Activated CD4-positive, alpha-beta T cell treated with anti-CD3 and anti-CD28 coated beads for 1 hour (primary cell): Measurements from ENCODE around the gene DPM3.
"Not testable (repeated sequence)": the region's sequence is repeated elsewhere in the genome, so short reads cannot be mapped to it uniquely, and the experiment has no call there.

ENCODE experiments used
- DNase-seq: peaks from one replicate; pipeline ENCODE4 v3.0.0-alpha.2; 2020

DPM3 gene

DNA sequence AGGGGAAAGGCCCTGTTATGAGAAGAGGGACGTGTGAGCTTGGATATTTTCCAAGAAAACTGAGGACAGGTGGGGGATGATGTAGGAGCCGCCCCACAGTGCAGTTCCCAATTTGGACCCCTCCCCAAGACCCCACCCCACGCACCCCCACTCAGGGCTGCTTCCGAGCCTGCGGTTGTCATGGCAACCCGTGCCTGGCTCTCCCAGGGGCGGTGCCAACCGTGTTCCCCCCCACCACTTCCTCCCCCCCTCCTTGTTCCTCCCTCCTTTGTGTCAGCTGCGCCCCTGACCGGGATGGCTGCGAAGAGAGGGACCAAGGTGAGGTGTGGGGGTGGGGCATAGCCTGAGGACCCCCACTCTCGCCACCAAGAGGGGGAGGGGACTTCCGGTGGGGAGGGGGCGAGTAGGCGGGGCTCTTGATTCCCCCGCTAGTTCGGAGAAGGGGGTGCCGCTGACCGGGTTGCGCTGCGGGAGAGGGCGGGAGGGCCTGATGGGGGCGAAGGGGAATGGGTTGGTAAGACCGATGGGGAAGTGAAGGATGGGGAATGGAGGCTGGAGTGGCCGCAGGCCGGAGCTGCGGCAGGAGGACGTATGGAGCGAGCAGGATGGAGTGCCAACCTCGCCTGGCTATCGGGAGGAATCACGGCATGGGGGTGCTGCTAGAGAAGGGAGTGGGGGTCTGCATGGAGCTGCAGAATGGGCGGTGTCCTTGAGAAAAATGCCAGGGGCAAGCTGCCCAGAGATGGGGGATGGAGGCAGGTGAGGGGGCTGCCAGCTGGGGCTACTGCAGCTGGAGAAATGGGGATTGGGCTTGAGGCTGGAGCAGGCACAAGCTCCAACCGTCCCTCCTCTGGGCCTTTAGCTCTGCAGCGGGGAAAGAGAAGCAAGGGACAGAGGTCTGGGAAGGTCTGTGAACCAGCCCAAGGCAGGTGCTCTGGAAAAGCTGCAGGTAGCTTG, 34.3 kb upstream of the DPM3 start:
- DNase-seq, result no peak

DNA sequence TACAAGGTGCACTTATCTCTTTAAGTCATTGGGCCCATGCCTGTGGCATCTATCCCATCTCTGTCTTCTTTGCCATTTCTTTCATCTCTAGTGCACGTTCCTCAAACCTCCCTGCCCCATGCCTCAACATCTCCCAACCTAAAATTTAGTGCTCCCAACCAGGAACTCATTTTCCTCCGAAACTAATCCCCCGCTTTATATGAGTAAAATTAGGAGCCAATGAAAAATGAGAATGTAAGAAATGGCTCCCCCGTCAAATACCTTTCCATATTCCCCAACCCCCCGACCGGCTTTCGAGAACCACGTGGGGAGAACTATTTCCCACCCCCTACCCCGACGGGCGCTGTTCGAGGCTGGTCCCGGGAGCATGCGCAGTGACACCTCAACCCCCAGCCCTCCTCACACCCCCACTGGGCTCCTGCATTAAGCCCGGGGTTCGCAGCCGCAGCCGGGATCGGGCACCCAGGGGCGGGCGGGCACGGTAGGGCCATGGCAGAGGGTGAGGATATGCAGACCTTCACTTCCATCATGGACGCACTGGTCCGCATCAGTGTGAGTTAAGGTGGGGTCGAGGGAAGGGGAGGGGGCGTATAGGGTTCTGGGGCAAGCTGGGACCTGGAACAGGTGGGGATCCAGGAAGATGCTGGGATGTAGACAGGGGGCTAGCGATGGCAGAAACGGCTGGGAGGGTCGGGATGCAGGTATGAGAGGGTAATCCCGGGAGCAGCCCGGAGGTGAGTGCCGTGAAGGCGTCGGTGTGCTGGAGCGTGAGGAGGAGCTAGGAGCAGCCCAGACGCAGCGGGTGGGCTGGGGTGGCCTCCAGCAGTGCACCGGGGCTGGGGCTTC, 33.4 kb upstream of the DPM3 start, which contains the start of gene TRIM46:
Gene TRIM46, plus strand, starts transcription at position 372 of the 846 bp plus-strand sequence. Its CDS starts 118 bp downstream, at position 490.
- peak; percentile 57 for DNase-seq

DNA sequence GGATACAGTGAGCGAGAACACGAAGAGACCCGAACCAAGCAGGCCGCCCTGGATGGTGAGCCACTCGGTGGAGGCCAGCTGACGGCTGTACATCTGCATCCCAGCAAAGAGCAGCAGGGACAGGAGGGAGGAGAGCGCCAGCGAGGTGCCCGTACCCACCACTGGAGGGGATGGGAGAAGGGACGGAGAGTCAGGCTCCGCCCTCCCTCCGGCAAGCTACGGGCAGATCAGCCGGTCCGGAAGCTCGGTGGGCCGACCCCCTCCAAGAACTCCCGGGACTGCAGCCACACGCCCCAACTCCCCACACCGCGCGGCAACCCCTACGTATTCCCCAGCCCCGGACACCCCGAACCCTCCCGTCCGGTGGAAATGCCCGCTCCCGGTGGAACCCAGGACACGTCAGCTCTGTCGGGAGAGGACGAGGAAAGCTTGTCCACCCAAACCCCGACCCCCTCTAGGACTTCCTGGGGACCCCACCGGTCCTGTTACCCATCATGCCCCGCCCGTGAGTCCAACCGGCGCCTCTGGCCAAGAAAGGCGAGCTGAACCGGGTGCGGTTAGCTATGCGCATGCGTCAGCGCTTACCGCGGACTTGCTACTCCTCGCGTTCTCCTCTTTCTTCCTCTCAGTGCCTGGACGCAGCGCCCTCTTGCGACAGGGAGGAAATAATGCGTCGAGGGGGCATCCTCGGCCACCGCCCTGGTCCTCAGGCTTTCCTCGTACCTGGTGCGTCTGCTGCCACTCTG, 32.6 kb upstream of the DPM3 start, which contains the start of gene KRTCAP2:
Gene KRTCAP2, minus strand, starts transcription at position 573 of the 746 bp plus-strand sequence. Its CDS starts 80 bp downstream, at position 493.
- DNase-seq, result peak; percentile 90

DNA sequence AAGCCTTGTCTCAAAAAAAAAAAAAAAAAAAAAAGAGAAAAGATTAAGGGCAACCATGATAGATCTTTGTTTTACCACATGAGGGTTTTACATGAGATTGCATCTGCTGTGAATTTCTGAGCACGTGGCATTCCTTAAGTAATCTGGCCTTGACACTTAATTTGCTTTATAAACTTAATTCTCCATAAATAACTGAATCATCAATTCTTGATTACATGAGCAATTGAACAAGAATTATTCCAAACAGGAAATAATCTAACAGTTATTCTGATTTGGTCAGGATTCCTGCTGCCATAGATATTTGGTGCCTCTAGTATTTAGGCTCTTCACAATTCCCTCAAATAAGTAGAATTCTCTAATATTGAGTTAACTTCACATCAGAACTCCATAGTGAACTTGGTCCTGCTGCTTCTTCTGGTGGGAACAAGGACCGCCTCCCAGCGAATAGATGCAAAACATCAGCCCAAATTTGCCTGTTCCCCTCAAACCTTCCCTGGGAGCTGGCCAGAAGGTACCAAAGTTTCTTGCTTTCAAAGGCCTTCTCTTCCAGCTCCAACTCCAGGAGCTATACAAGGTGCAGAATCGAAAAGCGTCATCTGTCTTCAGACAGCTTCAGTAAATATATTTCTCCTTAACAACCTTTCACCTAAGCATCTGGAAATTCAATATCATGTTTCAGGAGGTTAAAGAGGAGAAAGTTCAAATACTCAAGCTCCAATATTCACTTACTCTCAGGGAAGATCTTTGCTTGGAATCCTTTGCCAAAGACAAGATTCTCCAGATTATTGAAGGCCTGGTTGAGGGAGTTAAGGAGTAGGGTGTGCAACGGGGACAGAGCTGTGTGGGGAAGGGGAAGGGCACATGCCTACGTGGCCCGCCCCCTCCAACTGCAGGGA, 31.8 kb upstream of the DPM3 start:
- no peak for DNase-seq

DNA sequence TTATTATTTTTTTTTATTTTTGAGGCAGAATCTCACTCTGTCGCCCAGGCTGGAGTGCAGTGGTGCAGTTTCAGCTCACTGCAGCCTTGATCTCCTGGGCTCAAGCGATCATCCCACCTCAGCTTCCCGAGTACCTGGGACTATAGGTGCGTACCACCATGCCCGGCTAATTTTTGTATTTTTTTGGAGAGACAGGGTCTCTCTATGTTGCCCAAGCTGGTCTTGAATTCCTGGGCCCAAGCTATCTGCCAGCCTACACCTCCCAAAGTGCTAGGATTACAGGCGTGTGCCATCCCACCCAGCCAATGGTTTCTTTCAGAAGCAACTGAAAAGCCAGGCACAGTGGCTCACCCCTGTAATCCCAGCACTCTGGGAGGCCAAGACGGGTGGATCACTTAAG, 30.5 kb upstream of the DPM3 start:
- no peak for DNase-seq

DNA sequence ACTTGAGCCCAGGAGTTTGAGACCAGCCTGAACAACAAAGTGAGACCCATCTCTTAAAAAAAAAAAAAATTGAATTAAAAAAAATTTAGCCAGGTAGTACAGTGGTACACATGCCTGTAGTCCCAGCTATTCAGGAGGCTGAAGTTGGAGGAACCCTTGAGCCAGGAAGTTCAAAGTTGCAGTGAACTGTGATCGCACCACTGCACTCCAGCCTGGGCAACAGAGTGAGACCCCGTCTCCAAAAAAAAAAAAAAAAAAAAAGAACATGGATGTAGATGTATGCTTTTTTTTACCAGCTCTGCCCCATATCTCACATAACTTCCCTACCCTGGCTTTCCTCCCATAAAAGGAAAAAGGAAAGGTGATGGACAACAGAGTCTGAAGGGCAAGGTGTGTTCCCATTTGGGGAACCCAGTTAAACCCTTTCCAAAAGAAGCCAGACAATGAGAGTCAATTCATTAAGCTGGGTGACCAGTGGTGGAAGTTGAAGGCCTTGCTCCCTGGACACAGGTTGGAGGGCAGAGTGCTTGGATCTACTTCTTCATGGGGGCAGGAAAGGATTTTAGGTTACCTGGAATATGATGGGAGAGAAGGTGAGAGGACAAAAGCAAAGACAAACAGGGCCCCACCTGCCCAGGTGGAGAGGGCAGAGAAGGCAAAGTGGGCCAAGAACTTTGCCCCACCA, 29.9 kb upstream of the DPM3 start:
- no peak for DNase-seq

DNA sequence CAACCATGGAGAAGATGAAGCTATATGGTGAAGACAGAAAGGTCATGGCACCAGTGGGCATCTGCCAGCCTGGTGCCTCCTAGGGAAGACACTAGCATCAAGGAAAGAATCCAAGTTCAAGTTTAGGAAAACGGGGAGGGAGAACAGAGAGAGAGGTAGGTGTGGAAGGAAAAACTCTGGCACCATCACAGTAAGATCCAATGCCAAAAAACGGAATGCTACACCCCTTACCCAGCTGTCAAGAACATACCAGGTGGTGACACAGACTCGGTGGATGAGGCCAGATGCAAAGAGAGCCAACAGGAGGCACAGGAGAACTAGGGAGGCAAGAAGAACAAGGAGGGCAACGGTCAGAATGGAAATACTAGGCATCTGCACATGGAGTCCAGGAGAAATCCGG, 29.2 kb upstream of the DPM3 start:
- no peak for DNase-seq

DNA sequence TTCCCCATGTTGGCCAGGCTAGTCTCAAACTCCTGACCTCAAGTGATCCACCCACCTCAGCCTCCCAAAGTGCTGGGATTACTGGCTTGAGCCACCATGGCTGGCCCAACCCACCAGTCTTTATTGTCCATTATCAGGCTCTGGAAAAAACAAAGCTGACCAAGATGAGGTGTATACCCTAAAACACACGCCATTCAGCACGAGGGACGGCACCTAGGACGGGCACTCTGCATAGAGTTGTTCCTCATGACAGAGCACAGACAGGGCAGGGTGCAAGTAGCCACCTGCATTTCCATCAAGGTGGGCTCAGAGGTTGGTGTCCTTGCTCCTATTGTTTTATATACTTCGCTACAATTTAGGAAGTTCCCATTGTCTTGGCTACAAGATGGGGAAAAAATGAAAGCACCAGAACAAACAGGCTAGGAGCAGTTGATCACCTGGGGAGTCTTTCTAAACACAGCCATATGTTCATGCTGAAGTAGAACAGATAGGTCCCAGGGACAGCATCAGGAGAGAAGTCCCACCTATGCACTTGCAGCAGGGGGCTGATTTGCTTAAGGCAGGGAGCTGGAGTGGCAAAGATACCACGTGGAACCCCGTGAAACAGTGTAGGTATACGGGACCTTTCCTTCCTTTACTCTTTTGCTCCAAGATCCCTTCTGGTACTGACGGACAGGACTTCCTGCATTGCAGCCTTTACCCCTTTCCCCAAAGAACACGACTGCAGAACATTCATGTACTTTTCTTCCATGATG, 28.3 kb upstream of the DPM3 start:
- DNase-seq, result no peak

DNA sequence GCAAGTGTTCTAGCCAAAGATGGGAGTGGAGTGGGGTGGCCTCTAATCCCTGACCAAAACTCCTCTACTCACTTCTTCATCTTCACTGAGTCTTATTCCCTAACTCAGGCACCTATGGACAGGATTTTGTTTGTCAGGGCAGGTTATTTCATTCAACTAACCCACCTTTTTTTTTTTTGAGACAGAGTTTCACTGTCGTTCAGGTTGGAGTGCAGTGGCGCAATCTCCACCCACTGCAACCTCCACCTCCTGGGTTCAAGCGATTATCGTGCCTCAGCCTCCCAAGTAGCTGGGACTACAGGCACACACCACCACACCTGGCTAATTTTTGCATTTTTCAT, 27.7 kb upstream of the DPM3 start:
- DNase-seq, result not testable (repeated sequence)

DNA sequence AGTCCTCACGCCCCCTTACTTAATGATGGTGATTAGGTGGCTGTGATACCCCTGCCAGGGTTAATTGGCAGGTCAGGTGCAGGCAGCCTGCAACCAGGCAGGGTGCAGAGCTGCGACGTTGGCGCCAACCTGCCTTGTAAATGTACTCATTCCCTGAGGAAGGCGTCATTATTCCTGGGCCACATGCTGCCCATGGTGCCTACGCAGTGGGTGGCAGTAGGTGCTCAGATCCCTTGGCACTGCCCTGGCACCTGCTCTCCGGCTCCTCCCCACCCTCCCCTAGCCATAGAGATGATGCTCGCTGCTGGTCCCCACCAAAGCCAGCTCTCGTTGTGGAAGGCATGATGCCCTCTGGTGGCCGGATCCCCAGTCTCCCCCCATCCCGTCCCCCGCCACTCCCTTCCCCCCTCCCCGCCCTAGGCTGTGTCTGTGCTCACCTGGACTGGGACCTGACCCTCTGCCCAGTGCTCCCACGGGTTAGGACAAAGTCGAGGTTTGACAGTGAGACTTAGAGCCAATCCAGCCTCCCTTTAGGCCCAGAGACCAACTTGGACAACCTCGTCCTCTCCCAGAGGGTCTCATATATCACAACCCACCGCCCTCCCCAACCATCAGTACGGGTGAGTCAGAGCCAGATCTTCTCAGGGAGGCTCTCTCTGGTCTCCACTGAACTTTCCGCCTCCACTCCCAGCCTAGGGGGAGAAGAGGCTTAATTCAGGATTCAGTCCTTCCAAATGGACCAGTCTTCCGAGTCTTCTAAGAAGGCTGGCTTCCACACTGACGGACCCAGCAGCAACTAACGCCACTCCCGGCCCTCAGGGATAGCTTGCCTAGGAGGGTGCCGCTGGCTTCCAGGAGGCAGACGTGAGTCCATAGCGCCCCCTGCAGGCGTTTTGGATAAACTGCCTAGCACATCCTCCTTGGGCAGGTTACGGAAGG, 27.1 kb upstream of the DPM3 start:
- peak; percentile 79 for DNase-seq

DNA sequence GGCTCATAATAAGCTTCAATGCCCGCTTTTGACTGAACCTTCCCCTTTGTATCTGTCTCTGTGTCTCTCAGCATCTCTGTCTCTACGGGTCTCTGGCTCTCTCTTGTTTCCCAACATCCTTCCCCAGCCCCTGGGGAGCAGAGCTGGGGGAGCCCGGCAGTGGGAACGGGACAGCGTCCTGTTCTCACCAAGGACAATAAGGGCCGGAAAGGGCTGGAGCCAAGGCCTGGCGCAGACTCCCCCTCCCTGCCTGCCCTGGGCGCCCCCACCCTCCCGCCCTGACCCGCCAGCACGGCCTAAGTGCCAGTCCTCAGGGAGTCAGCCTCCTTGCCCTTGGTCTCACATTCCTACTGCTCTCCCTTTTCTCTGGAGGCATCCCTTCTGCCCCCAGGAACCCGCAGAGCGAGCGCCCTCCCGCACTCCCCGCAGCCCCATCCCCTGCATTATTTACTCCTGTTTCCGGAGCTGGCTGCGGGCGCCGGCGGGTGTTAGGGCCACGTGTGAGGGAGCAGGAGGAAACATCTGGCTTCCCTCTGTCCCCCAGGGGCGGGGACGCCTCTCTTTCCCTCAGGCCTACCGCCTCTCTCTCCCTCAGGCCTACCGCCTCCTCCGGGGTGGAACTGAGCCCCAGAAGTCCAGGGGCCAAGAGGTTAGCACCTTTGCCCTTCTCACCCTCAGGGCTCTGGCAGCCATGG, 26.3 kb upstream of the DPM3 start:
- no peak for DNase-seq

DNA sequence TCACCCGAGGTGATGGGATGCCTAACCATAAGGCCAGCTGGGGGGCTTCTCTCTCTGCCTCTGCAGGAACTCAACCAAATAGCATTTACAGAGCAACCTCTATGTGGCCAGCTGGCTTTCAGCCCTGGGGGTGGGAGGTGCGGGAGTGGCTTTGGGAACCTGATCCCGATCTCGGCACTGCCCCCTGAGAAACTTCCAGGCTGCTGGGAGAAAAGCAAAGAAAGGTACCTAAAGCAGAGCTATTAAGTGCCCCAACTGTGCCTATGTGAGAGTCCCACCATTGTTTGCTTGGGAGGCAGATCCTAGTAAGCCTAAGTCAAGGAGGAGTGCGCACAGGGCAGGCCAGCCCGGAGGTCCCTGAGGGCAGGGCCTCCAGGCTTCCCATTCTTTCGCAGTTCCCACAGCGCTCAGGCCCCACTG, 25.7 kb upstream of the DPM3 start:
- DNase-seq, result no peak

DNA sequence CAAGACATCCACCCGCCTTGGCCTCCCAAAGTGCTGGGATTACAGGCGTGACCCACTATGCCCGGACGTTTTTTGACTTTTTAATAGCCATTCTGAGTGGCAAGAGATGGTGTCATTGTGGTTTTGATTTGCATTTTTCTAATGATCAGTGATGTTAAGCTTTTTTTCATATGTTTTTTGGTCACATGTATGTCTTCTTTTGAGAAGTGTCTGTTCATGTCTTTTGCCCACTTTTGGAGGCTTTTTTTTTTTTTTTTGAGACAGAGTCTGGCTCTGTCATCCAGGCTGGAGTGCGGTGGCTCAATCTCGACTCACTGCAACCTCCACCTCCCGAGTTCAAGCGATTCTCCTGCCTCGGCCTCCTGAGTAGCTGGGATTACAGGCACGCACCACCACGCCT, 24.3 kb upstream of the DPM3 start:
- DNase-seq, result not testable (repeated sequence)

DNA sequence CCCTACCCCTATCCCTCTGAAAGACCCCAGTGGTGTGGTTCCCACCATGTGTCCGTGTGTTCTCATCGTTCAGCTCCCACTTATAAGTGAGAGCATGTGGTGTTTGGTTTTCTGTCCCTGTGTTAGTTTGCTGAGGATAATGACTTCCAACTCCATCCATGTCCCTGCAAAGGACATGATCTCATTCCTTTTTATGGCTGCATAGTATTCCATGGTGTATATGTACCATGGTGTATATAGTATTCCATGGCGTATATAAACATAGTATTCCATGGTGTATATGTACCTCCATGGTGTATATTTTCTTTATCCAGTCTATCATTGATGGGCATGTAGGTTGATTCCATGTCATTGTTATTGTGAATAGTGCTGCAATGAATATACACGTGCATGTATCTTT, 23.5 kb upstream of the DPM3 start:
- DNase-seq, result not testable (repeated sequence)

DNA sequence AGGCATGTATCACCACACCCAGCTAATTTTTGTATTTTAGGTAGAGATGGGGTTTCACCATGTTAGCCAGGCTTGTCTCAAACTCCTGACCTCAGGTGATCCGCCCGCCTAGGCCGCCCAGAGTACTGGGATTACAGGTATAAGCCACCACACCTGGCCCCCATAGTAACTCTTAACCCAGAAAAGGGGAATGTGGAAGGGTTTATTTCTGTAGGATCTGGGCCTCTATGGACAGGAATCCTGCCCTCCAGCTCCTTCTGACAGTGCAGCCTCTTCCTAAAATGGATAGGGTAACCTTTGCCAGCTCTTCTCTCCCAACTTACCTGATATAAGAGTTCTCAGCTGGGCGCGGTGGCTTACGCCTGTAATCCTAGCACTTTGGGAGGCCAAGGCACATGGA, 22.3 kb upstream of the DPM3 start:
- DNase-seq, result not testable (repeated sequence)

DNA sequence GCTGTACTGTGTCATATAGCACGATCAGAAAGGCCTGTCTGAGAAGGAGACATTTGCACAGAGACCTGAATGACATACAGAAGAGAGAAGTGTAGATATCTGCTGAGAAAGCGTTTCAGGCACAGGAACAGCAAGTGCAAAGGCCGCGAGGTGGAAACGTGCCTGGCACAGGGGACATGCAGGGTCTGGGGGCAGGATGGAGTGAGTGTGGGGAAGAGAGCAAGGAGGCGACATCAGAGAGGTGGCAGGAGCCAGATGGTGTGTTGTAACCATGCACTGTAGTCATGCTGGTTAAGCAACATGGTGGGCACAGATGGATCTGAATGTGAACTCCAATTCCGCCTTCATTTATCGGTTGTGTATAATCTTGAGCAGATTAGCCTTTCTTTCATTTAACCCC, 19.8 kb upstream of the DPM3 start:
- no peak for DNase-seq

DNA sequence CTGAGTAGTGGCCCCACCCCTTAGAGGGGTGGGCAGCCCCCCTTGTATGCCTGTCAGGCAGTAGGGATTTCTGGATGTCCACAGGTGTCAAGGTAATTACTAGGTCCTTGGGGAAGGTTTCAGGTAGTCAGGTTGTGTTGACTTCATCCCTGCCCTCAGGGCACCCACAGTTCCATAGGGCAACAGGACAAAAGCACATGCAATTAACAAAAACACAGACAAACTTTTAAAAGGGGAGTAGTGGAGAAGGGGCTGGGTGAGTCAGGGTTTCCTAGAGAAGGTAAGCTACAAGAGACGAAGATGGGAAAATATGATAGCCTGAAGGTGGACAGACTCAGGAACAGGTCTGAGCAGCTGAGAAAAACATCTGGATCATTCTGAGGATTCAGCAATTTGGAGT, 18.7 kb upstream of the DPM3 start:
- DNase-seq, result no peak

DNA sequence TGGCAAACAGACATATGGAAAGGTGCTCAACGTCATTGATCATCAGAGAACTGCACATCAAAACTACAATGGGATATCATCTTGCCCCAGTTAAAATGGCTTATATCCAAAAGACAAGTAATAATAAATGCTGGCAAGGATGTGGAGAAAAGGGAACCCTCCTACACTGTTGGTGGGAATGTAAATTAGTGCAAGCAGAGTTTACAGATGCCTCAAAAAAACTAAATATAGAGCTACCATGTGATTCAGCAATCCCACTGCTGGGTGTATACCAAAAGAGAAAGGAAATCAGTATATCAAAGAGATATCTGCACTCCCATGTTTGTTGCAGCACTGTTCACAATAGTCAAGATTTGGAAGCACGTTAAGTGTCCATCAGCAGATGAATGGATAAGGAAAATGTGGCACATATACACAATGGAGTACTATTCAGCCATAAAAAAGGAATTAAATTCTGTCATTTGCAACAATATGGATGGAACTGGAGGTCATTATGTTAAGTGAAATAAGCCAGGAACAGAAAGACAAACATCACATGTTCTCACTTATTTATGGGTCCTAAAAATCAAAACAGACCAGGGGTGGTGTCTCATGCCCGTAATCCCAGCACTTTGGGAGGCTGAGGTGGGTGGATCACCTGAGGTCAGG, 15.8 kb upstream of the DPM3 start:
- DNase-seq, result not testable (repeated sequence)
